Neural crest cell (in vitro differentiated cells): Measurements from ENCODE around the gene EIF1B. TPM values are rescaled to one million over a fixed set of nuclear protein-coding genes. Genes with fewer than 3 reads are reported as not detected.

ENCODE experiments used
- DNase-seq: peaks from one replicate; pipeline ENCODE4 v3.0.0; 2021; ENCODE audit warnings: low read depth, mixed read lengths, low spot score
- H3K27ac Mint-ChIP-seq: one replicate; pipeline ENCODE4 v1.8.0; 2021; ENCODE audit warnings: mild to moderate bottlenecking, mixed read lengths; ENCODE audit not compliant: unreplicated experiment
- H3K27me3 Mint-ChIP-seq: 2 replicates; pipeline ENCODE4 v1.8.0; 2021; ENCODE audit warnings: low read depth, mild to moderate bottlenecking, mixed read lengths
- H3K36me3 Mint-ChIP-seq: 2 replicates; pipeline ENCODE4 v1.8.0; 2021; ENCODE audit warnings: low read depth, mild to moderate bottlenecking, mixed read lengths
- H3K4me1 Mint-ChIP-seq: 2 replicates; pipeline ENCODE4 v1.8.0; 2021; ENCODE audit warnings: mixed read lengths
- H3K4me3 Mint-ChIP-seq: one replicate; pipeline ENCODE4 v1.8.0; 2021; ENCODE audit warnings: mild to moderate bottlenecking, mixed read lengths
- H3K9me3 Mint-ChIP-seq: 2 replicates; pipeline ENCODE4 v1.8.0; 2021; ENCODE audit warnings: mixed read lengths
- total RNA-seq: library from RNA; stranded (reverse); gene quantifications from 2 replicates; pipeline ENCODE4 v1.2.1, GENCODE V29; 2021
- TF ChIP-seq, protein P1 (sequence below): fragments of 200-600 bp; sonication (generic); conservative IDR thresholded peaks from 2 replicates; pipeline ENCODE4 v1.5.0; 2021; ENCODE audit warnings: antibody characterized with exemption, mild to moderate bottlenecking

The EIF1B gene
- total RNA-seq, 1 donor from 2014 or later: 91.3 TPM

- no peaks in the 10 kb centered on the region for H3K36me3 Mint-ChIP-seq
- no peak for DNase-seq
- TF ChIP-seq, protein P1, sequence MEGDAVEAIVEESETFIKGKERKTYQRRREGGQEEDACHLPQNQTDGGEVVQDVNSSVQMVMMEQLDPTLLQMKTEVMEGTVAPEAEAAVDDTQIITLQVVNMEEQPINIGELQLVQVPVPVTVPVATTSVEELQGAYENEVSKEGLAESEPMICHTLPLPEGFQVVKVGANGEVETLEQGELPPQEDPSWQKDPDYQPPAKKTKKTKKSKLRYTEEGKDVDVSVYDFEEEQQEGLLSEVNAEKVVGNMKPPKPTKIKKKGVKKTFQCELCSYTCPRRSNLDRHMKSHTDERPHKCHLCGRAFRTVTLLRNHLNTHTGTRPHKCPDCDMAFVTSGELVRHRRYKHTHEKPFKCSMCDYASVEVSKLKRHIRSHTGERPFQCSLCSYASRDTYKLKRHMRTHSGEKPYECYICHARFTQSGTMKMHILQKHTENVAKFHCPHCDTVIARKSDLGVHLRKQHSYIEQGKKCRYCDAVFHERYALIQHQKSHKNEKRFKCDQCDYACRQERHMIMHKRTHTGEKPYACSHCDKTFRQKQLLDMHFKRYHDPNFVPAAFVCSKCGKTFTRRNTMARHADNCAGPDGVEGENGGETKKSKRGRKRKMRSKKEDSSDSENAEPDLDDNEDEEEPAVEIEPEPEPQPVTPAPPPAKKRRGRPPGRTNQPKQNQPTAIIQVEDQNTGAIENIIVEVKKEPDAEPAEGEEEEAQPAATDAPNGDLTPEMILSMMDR: no peak
- H3K4me3 Mint-ChIP-seq: no peak overlapping the region
- H3K4me1 Mint-ChIP-seq: peaks cover 4% of the 10 kb centered on the region
- no peaks in the 10 kb centered on the region for H3K27me3 Mint-ChIP-seq
- H3K27ac Mint-ChIP-seq: no peak overlapping the region
- no peaks in the 10 kb centered on the region for H3K9me3 Mint-ChIP-seq
Measured at GRCh38 chr3:40328374-40328773, 18.9 kb downstream of the EIF1B start.

DNA sequence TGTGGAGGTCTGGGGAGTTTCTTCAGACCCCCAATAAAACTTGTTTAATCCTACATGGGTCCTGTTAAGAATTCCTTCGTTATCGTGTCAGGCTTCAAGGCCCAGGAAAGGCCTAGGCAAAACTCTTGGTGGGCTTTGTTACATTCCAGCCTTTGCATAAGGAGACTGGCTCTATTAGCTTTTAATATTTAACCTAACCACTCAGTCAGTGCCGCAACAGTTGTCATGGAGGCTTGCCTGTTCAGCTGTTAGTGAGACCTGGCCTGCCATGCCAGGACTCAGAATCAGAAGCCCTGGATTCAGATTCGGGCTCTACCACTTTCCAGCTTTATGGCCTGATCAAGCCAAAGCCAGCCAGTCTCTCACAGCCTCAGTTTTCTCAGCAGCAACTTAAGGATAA lies 19.6 kb downstream of the EIF1B start:
- TF ChIP-seq, protein P1: no peak
- peaks cover 4% of the 10 kb centered on the region for H3K4me1 Mint-ChIP-seq
- DNase-seq: no peak
- H3K4me3 Mint-ChIP-seq: no peak overlapping the region
- no peaks in the 10 kb centered on the region for H3K36me3 Mint-ChIP-seq
- H3K27ac Mint-ChIP-seq: no peak overlapping the region
- H3K27me3 Mint-ChIP-seq: no peaks in the 10 kb centered on the region
- H3K9me3 Mint-ChIP-seq: no peaks in the 10 kb centered on the region

DNA sequence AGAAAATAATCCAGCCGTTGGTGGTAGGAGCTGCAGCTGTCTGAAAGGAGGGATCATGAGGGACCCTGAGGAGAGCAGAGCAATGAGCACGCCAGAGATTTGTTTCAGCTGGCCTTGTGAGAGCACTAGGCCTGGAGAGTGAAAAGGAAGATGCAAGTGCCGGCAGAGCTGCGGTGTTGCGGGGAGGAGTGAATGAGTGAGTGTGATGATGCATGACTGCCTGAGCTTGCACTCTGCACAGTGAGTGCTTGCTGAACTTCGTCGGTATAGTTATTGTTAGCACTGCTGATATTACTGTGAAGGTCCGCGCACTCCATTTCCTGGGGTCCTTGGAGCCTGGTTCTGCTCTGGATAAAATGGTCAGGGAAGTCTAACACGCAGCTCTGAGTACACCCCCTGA lies 23.2 kb downstream of the EIF1B start:
- no peak for DNase-seq
- no peaks in the 10 kb centered on the region for H3K9me3 Mint-ChIP-seq
- TF ChIP-seq, protein P1: no peak
- H3K36me3 Mint-ChIP-seq: no peaks in the 10 kb centered on the region
- H3K4me1 Mint-ChIP-seq: peaks cover 2% of the 10 kb centered on the region
- H3K27me3 Mint-ChIP-seq: no peaks in the 10 kb centered on the region
- H3K4me3 Mint-ChIP-seq: no peak overlapping the region
- no peak overlapping the region for H3K27ac Mint-ChIP-seq

GRCh38 chr3:40333416-40333815 lies 23.9 kb downstream of the EIF1B start:
- no peaks in the 10 kb centered on the region for H3K9me3 Mint-ChIP-seq

DNA sequence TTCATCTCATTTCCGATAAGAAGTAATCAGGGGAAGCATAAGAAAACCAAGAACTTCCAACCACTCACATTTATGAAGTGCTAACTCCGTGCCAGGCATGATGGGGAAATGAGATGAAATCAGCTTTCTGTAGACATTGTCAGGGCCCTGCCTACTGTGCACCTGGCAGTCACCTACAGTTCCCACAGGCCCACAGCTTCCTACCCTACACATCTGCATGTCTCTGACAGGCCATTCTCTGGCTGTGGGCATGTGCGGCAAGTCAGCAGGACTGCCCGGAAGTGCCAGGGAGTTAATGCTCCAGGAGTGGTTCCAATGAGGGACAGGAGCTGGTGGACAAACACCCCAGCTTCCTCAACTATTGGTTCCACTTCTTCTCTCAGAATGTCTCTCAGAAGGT lies 24.3 kb downstream of the EIF1B start:
- Mint-ChIP-seq H3K27me3 (no peaks in the 10 kb centered on the region), H3K4me3 (no peak overlapping the region), H3K9me3 (no peaks in the 10 kb centered on the region), H3K36me3 (no peaks in the 10 kb centered on the region), H3K4me1 (no peaks in the 10 kb centered on the region), H3K27ac (no peak overlapping the region)
- DNase-seq: no peak
- TF ChIP-seq, protein P1: no peak

More at GRCh38 chr3:40333416-40333815, 23.9 kb downstream of the EIF1B start:
- no peak overlapping the region for H3K27ac Mint-ChIP-seq
- H3K27me3 Mint-ChIP-seq: no peaks in the 10 kb centered on the region
- H3K4me1 Mint-ChIP-seq: no peaks in the 10 kb centered on the region
- H3K36me3 Mint-ChIP-seq: no peaks in the 10 kb centered on the region
- DNase-seq: no peak
- no peak overlapping the region for H3K4me3 Mint-ChIP-seq
- TF ChIP-seq, protein P1: no peak

DNA sequence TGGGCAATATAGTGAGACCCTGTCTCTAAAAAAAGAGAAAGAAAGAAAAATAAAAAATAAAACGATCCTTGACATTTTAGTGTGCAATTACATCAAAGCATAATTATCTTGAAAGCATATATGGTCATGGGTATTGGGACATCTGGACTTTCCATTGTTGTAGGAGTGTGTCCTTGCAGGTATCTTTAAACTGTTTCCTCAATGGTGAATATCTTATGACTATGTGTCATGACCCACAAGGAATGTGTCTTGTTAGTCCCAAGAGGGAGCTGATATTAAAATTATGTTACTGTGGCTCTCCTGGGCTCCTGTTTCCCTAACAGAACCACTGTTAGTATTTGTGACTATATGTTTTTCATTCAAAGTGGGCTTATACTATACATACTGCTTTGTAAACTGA lies 26.6 kb downstream of the EIF1B start:
- TF ChIP-seq, protein P1: no peak

More for the DNA sequence above, 26.6 kb downstream of the EIF1B start:
- Mint-ChIP-seq H3K4me1 (no peaks in the 10 kb centered on the region), H3K9me3 (no peaks in the 10 kb centered on the region), H3K36me3 (no peaks in the 10 kb centered on the region), H3K27ac (no peak overlapping the region), H3K27me3 (no peaks in the 10 kb centered on the region), H3K4me3 (no peak overlapping the region)
- DNase-seq: no peak
